HUES64 (cell line): ENCODE results near the gene MSANTD1.

Experiments
- H3K27ac ChIP-seq: 2 replicates; pipeline ENCODE4 v1.7.0; 2013; ENCODE audit warnings: low read depth, low read length, inconsistent platforms
- H3K27me3 ChIP-seq: 2 replicates; pipeline ENCODE4 v1.6.1; 2013; ENCODE audit warnings: mild to moderate bottlenecking, low read length; ENCODE audit not compliant: insufficient read depth
- H3K36me3 ChIP-seq: 2 replicates; pipeline ENCODE4 v1.6.1; 2013; ENCODE audit warnings: mild to moderate bottlenecking, low read length; ENCODE audit not compliant: insufficient read depth
- H3K4me1 ChIP-seq: 2 replicates; pipeline ENCODE4 v1.6.1; 2013; ENCODE audit warnings: mild to moderate bottlenecking, low read length, moderate library complexity; ENCODE audit not compliant: insufficient read depth
- H3K4me3 ChIP-seq: 2 replicates; pipeline ENCODE4 v1.5.1; 2013; ENCODE audit warnings: mild to moderate bottlenecking, low read length, moderate library complexity
- H3K9ac ChIP-seq: 2 replicates; pipeline ENCODE4 v1.6.1; 2013; ENCODE audit warnings: mild to moderate bottlenecking, low read depth, low read length
- H3K9me3 ChIP-seq: 2 replicates; pipeline ENCODE4 v1.6.1; 2013; ENCODE audit warnings: low read depth, low read length; ENCODE audit not compliant: insufficient read depth
- WGBS: fragments of 150-250, 120-280 bp; methylation state at CpG from one replicate; pipeline ENCODE4 v1.1.7; 2013; ENCODE audit warnings: missing lambda C conversion rate; 5-methylcytosine and 5-hydroxymethylcytosine counted together

The MSANTD1 gene

DNA sequence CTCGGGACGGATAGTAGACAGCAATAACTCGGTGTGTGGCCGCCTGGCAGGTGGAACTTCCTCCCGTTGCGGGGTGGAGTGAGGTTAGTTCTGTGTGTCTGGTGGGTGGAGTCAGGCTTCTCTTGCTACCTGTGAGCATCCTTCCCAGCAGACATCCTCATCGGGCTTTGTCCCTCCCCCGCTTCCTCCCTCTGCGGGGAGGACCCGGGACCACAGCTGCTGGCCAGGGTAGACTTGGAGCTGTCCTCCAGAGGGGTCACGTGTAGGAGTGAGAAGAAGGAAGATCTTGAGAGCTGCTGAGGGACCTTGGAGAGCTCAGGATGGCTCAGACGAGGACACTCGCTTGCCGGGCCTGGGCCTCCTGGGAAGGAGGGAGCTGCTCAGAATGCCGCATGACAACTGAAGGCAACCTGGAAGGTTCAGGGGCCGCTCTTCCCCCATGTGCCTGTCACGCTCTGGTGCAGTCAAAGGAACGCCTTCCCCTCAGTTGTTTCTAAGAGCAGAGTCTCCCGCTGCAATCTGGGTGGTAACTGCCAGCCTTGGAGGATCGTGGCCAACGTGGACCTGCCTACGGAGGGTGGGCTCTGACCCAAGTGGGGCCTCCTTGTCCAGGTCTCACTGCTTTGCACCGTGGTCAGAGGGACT lies 5.7 kb upstream of the MSANTD1 start:
- no peak overlapping the region for H3K9ac ChIP-seq

DNA sequence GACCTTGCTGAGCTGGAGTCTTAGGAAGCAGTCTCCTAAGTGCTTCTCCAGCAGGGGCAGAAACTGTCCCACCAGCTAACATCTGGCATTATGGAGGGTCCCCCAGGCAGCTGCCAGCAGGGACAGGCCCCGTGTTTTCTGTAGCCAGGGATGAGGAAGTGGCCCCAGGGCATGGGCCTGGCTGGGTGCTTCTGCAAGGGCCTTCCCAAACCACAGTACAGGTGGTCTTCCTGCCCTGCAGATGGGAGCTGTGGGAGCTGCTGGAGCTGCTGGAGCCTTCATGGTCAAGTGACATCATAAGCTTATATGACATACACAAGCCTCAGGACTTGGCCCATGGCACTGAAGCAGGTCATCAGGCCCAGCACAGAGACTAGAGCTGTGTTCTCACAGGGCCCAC lies 5.0 kb upstream of the MSANTD1 start:
- H3K9ac ChIP-seq, result no peak overlapping the region
- no peaks in the 10 kb centered on the region for H3K9me3 ChIP-seq
- 91% methylated on average over 1 of the region's 1 CpG for WGBS
- no peaks in the 10 kb centered on the region for H3K4me1 ChIP-seq
- H3K4me3 ChIP-seq, result no peak overlapping the region
- H3K36me3 ChIP-seq, result peaks cover 28% of the 10 kb centered on the region
- H3K27ac ChIP-seq, result no peak overlapping the region
- no peaks in the 10 kb centered on the region for H3K27me3 ChIP-seq

More for the DNA sequence above, 5.7 kb upstream of the MSANTD1 start:
- Histone ChIP-seq H3K27me3 (no peaks in the 10 kb centered on the region; the same call in 1 of the 2 replicates), H3K4me1 (peaks cover 2% of the 10 kb centered on the region; the same call in 1 of the 2 replicates), H3K36me3 (peaks cover 35% of the 10 kb centered on the region), H3K4me3 (no peak overlapping the region), H3K27ac (no peak overlapping the region), H3K9me3 (no peaks in the 10 kb centered on the region)
- 92% methylated on average over 23 of the region's 23 CpGs for WGBS

- Histone ChIP-seq H3K4me1 (no peaks in the 10 kb centered on the region), H3K27me3 (no peaks in the 10 kb centered on the region), H3K36me3 (peaks cover 21% of the 10 kb centered on the region), H3K9ac (no peak overlapping the region), H3K27ac (no peak overlapping the region), H3K4me3 (no peak overlapping the region), H3K9me3 (no peaks in the 10 kb centered on the region)
- 91% methylated on average over 9 of the region's 9 CpGs for WGBS
These were observed 4.2 kb upstream of the MSANTD1 start for GRCh38 chr4:3244747-3245146.

GRCh38 chr4:3245676-3246075 lies 3.3 kb upstream of the MSANTD1 start:
- Histone ChIP-seq H3K36me3 (peaks cover 12% of the 10 kb centered on the region), H3K27ac (no peak overlapping the region), H3K4me1 (no peaks in the 10 kb centered on the region; the same call in 1 of the 2 replicates), H3K27me3 (no peaks in the 10 kb centered on the region), H3K4me3 (no peak overlapping the region), H3K9ac (no peak overlapping the region), H3K9me3 (no peaks in the 10 kb centered on the region)
- WGBS, result 95% methylated on average over 6 of the region's 6 CpGs

GRCh38 chr4:3246458-3247398 lies 2.2 kb upstream of the MSANTD1 start:
- no peaks in the 10 kb centered on the region; the same call in 1 of the 2 replicates for H3K4me1 ChIP-seq
- 91% methylated on average over 16 of the region's 16 CpGs for WGBS
- H3K4me3 ChIP-seq, result no peak overlapping the region

DNA sequence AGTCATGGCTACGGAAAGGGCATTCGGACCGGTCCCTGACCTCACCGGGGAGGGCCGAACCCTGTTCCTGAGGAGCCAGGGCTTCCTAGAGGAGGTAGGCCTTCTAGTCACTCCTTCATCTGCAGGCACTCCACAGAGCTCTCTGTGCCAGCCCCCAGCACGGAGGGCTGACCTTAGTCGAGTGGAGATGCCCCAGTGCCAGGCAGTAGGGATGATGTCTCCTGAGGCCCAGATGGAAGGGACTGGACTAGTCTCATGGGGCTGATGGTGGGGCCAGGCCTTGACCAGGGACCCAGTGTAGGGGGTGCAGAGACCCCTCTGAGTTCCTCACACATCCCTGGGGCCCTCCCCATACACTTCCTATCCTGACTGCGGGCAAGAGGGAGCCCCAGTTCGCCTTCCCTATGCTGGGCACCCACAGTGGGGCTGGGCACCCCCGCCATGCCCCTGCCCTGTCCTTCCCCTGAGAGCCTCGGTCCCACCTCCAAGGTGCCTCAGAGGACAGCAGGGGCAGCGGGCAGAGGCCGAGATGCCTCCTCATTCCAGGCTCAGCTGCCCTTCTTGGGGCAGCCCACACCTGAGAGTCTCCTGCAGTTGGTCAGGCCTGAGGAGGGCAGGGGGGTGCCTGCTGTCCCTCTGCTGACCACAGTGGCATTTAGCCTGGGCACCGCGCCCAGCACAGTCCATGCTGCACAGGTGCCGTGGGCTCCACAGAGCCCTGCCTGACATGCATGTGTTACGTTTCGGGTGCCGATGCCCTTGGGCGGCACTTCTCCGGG lies 1.4 kb upstream of the MSANTD1 start:
- no peak overlapping the region for H3K27ac ChIP-seq
- no peaks in the 10 kb centered on the region for H3K9me3 ChIP-seq
- H3K27me3 ChIP-seq, result no peaks in the 10 kb centered on the region
- no peaks in the 10 kb centered on the region for H3K36me3 ChIP-seq
- H3K4me3 ChIP-seq, result no peak overlapping the region
- 92% methylated on average over 21 of the region's 21 CpGs for WGBS
- H3K9ac ChIP-seq, result no peak overlapping the region
- H3K4me1 ChIP-seq, result no peaks in the 10 kb centered on the region; the same call in 1 of the 2 replicates

More at GRCh38 chr4:3246458-3247398, 2.2 kb upstream of the MSANTD1 start:
- H3K36me3 ChIP-seq, result peaks cover 1% of the 10 kb centered on the region; the same call in 1 of the 2 replicates
- no peak overlapping the region for H3K9ac ChIP-seq
- no peak overlapping the region for H3K27ac ChIP-seq
- no peaks in the 10 kb centered on the region for H3K27me3 ChIP-seq
- no peaks in the 10 kb centered on the region for H3K9me3 ChIP-seq

GRCh38 chr4:3248178-3248480 lies 830 bp upstream of the MSANTD1 start:
- H3K4me3 ChIP-seq, result no peak overlapping the region
- no peak overlapping the region for H3K27ac ChIP-seq
- WGBS, result 96% methylated on average over 14 of the region's 14 CpGs
- H3K27me3 ChIP-seq, result no peaks in the 10 kb centered on the region
- no peaks in the 10 kb centered on the region for H3K36me3 ChIP-seq
- H3K9ac ChIP-seq, result no peak overlapping the region
- H3K4me1 ChIP-seq, result no peaks in the 10 kb centered on the region; the same call in 1 of the 2 replicates
- H3K9me3 ChIP-seq, result no peaks in the 10 kb centered on the region

- Histone ChIP-seq H3K9me3 (no peaks in the 10 kb centered on the region), H3K27me3 (no peaks in the 10 kb centered on the region), H3K4me3 (no peak overlapping the region), H3K4me1 (no peaks in the 10 kb centered on the region; the same call in 1 of the 2 replicates), H3K36me3 (no peaks in the 10 kb centered on the region), H3K9ac (no peak overlapping the region), H3K27ac (no peak overlapping the region)
- WGBS, result 87% methylated on average over 20 of the region's 20 CpGs
These were observed 915 bp downstream of the MSANTD1 start for GRCh38 chr4:3249711-3250437.

- Histone ChIP-seq H3K27ac (no peak overlapping the region; the same call in 1 of the 2 replicates), H3K4me1 (no peaks in the 10 kb centered on the region; the same call in 1 of the 2 replicates), H3K9me3 (no peaks in the 10 kb centered on the region), H3K9ac (no peak overlapping the region), H3K4me3 (no peak overlapping the region), H3K27me3 (no peaks in the 10 kb centered on the region), H3K36me3 (no peaks in the 10 kb centered on the region)
- WGBS, result 68% methylated on average over 14 of the region's 14 CpGs
These were observed 1.5 kb downstream of the MSANTD1 start for GRCh38 chr4:3250438-3250955.

GRCh38 chr4:3250956-3251690 lies 2.2 kb downstream of the MSANTD1 start:
- Histone ChIP-seq H3K4me3 (no peak overlapping the region), H3K9me3 (no peaks in the 10 kb centered on the region), H3K27ac (no peak overlapping the region; the same call in 1 of the 2 replicates), H3K4me1 (no peaks in the 10 kb centered on the region; the same call in 1 of the 2 replicates), H3K9ac (no peak overlapping the region), H3K36me3 (no peaks in the 10 kb centered on the region), H3K27me3 (no peaks in the 10 kb centered on the region)
- 79% methylated on average over 18 of the region's 19 CpGs for WGBS
